GM21360 (cell line): ENCODE measurements around the gene HYAL1.
A peak's percentile ranks its signal among the peaks of the same experiment; 100 is the strongest.
"Not testable (repeated sequence)": the region's sequence is repeated elsewhere in the genome, so short reads cannot be mapped to it uniquely, and the experiment has no call there.

Experiments used
- ATAC-seq: cut with Tn5 transposase; IDR thresholded peaks from one replicate; pipeline ENCODE4 v1.9.1; 2021; ENCODE audit warnings: mild to moderate bottlenecking, moderate library complexity; ENCODE audit not compliant: unreplicated experiment

HYAL1 gene

GRCh38 chr3:50295553-50296431 is 7.6 kb downstream of the HYAL1 start:
- ATAC-seq = no peak

GRCh38 chr3:50294492-50295403 is 8.6 kb downstream of the HYAL1 start:
- no peak for ATAC-seq

- no peak for ATAC-seq
Measured at GRCh38 chr3:50294089-50294488, 9.3 kb downstream of the HYAL1 start.

GRCh38 chr3:50293079-50293801 is 10.1 kb downstream of the HYAL1 start:
- no peak for ATAC-seq

GRCh38 chr3:50292159-50293078 is 11.0 kb downstream of the HYAL1 start, which contains the start of gene IFRD2:
IFRD2 (minus strand) TSS chr3:50292429; CDS start chr3:50292274, 155 bp downstream.
- peak; percentile 90 for ATAC-seq

GRCh38 chr3:50290161-50290641 is 13.2 kb downstream of the HYAL1 start:
- no peak for ATAC-seq

GRCh38 chr3:50289130-50289529 is 14.2 kb downstream of the HYAL1 start:
- no peak for ATAC-seq

- ATAC-seq = no peak
Measured at GRCh38 chr3:50288387-50289007, 14.9 kb downstream of the HYAL1 start.

- no peak for ATAC-seq
Measured at GRCh38 chr3:50287262-50287661, 16.1 kb downstream of the HYAL1 start.

- no peak for ATAC-seq
Measured at GRCh38 chr3:50286322-50287227, 16.8 kb downstream of the HYAL1 start.

GRCh38 chr3:50284121-50284520 is 19.3 kb downstream of the HYAL1 start:
- not testable (repeated sequence) for ATAC-seq

GRCh38 chr3:50279255-50280016 is 23.9 kb downstream of the HYAL1 start:
- no peak for ATAC-seq

- ATAC-seq = no peak
Measured at GRCh38 chr3:50278880-50279224, 24.5 kb downstream of the HYAL1 start, which contains the start of gene LSMEM2. LSMEM2 (plus strand) TSS chr3:50279087; CDS start chr3:50279114, 27 bp downstream.

- no peak for ATAC-seq
Measured at GRCh38 chr3:50278123-50278879, 25.1 kb downstream of the HYAL1 start.

GRCh38 chr3:50276762-50277101 is 26.6 kb downstream of the HYAL1 start:
- no peak for ATAC-seq

- ATAC-seq = no peak
Measured at GRCh38 chr3:50275996-50276761, 27.2 kb downstream of the HYAL1 start.
